ENCODE results near the gene HHATL.

- no peak for TF ChIP-seq CTCF (IDR thresholded peaks at IDR 0.05)
- TF ChIP-seq POLR2AphosphoS5 (IDR thresholded peaks at IDR 0.05), result no peak
- no peak for TF ChIP-seq POLR2A (IDR thresholded peaks at IDR 0.05)
Measured at GRCh38 chr3:42705962-42706585, 3.5 kb upstream of the HHATL start.
